Umbilical cord (tissue), 2 donors: ENCODE data around the gene ITPR2. TPM values are rescaled to one million over a fixed set of nuclear protein-coding genes. Genes with fewer than 3 reads are reported as not detected.
"Not testable (repeated sequence)": the region's sequence is repeated elsewhere in the genome, so short reads cannot be mapped to it uniquely, and the experiment has no call there.

Source experiments
- DNase-seq: peaks from one replicate; pipeline ENCODE4 v3.0.0-alpha.2; 2015; ENCODE audit warnings: low spot score
- total RNA-seq: library from RNA; depleted of rRNA; stranded (reverse); fragments of >200 nt; gene quantifications from one replicate; pipeline ENCODE4 v1.2.3, GENCODE V29; 2014; ENCODE audit warnings: low replicate concordance; ENCODE audit not compliant: insufficient read depth

The ITPR2 gene
- total RNA-seq, 1 donor from 2014 or later: 175 TPM

DNA sequence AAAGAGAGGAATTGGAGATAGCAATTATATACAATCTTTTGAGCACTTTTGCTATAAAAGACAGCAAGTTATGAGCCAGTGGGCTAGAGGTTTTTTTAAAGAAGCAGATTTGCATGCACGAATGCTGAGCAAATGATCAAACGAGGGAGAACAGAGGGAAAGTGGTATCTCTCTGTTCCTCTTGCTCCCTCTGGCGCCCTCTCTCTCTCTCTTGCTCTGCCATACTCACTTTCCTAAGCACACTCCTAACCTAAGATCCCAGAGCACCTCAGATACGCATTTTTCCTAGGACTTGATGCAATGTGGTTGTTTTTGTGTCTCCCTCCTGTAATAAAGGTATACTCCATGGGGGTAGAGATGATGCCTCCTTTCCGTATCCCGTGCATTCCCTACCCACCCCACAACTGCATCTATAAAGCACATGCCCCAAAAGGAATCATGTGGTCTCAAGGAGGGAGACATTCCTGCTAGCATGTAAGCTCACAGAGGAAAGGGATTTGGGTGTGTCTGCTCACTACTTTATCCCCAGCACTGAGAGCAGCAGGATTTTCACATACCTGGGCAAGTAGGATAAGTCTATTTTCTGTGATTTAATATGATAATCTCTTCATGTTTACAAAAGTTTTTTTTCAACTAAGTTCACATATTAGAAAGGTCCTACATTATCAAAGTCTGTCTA is 367.4 kb downstream of the ITPR2 start:
- DNase-seq: no peak

DNA sequence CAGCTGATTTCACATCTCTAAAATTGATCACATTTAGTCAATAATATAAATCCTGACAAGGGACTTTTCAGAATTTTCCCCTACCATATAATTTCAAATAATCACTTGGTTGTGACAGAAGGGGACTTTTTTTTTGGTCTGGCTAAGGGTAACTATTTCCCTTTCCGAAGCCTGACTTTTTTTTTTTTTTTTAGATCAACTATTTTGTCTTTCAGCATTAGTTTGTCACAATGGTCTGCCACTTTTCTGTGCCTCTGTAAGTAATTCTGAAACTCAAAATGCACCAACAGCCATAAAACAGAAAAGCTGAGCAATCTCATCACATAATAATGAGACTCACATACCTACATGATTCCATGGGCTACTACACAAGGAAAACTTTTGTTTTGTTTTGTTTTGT is 371.2 kb downstream of the ITPR2 start:
- DNase-seq: no peak

DNA sequence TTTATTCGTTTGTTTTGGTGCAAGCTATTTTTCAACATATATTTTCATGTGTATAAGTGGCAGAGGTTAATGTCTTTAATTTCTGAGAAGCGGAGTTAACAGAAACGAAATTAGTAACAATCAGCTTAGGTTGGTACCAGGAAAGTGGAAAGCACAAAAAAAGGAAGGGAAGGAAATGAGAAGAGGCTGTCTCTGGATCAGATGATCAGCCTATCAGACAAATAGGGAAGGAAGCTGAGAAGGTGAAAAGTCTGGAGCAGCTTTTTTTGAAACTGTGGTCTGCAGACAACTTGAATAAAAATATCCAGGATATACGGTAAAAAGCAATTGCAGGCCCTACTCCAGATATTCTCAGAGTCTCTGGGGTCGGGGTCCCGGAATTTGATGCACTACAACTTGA is 372.6 kb downstream of the ITPR2 start:
- DNase-seq: no peak

DNA sequence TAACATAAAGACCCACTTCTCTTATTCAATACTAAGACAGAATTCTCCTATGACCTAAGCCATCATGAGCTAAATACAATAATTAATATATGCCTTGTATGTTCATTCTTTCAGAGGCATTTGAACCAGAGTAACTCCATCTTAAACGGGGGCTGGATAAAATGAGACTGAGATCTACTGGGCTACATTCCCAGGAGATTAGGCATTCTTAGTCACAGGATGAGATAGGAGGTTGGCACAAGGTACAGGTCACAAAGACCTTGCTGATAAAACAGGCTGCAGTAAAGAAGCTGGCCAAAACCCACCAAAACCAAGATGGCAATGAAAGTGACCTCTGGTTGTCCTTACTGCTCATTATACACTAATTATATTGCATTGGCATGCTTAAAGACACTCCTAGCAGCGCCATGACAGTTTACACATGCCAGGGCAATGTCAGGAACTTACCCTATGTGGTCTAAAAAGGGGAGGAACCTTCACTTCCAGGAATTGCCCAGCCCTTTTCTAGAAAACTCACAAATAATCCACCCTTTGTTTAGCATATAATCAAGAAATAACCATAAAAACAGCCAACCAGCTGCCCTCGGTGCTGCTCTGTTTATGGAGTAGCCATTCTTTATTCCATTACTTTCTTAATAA is 376.9 kb downstream of the ITPR2 start:
- no peak for DNase-seq

DNA sequence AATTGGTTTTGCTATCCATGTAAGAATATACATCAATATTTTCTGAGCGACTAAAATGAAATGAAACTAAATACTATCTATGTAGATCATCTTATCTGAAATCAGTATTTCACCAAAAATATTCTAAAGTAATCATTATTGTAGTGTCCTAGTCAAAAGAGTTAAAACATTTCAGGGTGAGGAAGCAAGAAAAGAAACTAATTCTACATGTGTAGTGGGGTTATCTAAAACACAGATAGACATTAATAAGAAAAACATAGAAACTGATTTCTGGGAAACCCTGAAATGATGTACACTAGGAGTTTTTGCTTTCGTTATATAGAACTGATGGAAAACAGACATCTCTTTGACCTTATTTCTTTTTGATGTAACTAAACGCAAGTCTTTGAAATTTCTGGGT is 379.7 kb downstream of the ITPR2 start:
- DNase-seq: no peak

DNA sequence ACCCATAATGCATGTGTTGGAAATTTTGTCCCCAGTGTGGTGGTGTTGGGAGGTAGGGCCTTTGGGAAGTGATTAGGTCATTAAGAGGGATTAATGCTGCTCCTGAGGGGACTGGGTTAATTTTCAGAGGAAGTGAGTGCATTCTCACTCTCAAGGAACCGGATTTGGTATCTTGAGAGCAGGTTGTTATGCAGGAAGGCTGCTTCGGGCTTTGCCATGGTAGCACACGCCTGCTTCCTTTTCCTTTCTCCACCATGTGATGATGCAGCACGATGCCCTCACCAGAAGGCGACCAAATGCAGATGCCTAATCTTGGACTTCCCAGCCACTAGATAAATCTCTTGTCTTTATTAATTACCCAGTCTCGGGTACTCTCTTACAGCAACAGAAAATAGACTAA is 380.5 kb downstream of the ITPR2 start:
- no peak for DNase-seq

DNA sequence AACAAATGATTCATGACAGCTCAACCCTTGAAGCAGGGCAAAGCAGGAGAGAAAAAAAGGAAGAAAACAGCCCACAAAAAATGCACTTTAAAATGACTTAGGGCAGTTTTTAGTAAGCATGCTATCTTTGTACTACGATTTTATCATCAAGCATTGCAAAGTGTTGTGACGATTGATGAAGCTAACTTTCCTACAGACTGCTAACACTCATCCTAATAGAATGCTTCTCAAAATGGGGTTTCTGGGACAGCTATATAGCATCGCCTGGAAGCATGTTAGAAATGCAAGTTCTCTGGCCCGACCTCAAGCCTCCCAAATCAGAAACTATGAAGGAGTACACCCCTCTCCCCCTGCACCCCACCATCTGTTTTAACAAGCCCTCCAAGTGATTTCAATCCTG is 381.2 kb downstream of the ITPR2 start:
- no peak for DNase-seq

DNA sequence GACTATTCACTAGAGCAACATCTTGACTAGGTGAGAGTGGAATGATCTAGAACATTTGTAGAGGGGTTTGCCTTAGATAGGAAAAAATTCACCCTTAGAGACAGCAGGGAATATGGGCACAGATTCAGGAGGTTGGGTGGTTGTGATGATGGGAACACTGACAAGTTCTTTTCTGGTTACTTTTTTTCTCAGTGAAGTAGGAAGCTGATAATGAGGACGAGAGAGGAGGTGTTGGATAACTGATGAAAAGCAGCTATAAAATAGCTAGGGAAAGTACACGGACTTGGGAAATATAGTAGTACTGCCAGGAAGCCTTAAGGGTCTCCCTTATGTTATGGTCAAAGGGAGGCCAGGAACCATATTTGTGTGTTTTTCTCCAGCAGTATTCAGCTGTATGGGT is 387.1 kb downstream of the ITPR2 start:
- DNase-seq: no peak

DNA sequence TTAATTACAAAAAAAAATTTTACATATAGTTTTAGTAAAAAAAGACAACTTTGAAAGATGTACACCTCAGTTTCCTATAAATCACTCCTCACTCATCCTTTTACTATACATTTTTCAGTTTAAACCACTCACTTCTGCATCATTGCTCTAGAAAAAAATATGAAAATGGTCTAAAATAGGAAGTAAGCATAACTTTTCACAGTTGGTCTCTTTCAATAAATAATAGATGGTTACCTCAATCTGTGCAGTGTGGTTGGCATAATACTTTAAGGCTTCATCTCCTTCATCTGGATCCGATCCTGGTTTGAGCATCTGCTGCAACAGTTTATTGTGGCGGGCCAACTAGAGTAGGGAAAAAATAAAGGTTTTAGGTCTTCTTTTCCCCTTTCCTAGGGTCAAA is 389.7 kb downstream of the ITPR2 start:
- DNase-seq: no peak

DNA sequence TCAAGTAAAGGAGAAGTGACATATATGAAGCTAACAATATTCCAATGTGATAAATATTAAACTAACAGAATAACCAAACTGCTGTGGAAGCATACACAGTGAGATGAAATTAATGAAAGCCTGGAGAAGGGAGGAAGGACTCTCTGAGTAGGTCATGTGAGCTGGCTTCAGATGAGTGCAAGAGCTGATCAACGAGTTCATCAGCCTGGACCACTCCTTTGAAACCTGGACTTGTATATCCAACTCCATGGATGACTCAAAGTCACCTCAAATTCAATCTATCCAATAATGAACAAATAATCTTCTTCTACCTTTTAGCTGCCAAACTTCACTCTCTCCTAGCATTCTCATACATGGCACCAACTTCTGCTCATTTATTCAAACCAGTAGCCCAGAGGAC is 391.6 kb downstream of the ITPR2 start:
- no peak for DNase-seq

DNA sequence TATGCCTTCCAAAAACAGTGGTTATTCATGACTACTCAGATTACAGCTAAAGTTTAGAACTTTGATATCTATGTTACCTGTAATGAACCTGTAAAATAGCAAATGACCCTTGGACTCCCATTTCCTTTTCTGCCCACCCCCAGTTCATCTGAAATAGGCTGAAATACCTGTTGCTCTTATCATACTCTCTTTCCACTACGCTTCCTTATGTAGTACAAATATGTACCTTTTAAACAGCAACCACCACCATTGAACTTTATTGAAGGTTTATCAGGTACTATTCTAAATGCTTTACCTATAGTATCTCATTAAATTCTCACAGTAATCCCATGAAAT is 398.0 kb downstream of the ITPR2 start:
- no peak for DNase-seq

DNA sequence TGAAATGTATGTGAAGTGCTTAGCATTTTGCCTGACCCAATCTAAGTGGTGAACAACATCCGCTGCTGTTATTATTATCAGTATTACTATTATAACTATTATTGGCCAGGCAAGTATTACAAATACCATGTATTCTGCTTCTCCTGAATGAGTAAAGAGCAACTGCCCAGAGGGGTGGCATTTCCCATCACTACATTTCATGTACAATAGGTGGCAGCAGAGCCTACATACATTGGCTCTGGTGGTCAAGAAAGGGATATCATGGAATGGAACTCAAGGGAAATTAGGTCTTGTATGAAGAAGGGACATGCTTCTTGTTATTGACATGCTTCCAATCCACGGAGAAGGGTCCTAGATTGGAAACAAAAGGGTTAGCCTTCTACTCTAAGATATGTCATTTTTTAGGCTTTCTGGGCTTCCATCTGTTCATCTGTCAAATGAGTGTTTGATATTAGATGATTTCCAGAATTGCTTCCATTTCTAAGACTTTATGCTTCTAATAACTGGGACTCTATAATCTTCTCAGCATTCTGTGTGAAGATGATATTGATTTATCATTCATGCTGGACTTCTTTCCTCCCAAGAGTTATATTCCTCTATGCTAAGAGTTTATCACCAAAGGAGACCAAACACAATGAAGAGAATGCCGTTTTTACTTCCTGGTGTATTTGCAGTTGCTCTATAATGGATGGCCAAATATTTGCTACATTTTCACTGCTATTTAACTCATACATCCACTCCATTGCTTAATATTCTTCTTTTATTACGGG is 398.5 kb downstream of the ITPR2 start:
- DNase-seq: peak; percentile 9

DNA sequence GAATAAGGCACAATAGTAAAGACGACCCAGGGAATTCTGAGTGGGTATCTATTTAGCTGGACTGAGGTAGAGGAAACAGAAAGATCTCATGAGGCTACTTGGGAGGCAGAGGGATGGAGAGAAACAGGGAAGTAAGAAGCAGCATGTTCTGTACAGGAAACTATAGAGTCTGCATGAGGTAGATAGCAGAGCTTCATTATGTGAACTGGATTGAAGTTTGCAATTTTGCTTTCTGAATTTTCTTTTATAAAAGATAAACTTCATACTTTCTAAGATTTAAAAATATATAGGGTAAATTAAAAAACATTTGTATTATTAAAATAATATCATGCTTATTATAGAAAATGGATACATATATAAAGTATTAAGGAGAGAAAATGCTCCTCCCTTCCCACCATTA is 399.3 kb downstream of the ITPR2 start:
- not testable (repeated sequence) for DNase-seq

DNA sequence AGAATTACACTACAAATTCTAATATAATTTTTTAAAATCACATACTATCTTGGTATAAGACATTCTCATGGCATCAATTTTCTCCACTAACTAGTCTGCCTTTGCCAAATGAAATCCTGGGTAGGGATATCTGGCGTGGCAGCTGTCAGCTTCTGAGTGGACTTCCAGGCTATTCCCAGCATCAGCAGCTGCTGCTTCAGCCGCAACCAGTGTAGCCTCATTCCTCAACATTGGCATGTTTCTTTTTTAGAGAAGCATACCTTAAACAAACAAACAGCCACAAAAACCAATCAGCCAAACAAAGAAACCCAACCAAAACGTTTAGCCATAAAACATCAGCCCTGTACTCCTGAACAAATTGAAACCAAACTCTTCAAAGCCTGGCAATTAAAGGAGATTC is 401.8 kb downstream of the ITPR2 start:
- DNase-seq: no peak

DNA sequence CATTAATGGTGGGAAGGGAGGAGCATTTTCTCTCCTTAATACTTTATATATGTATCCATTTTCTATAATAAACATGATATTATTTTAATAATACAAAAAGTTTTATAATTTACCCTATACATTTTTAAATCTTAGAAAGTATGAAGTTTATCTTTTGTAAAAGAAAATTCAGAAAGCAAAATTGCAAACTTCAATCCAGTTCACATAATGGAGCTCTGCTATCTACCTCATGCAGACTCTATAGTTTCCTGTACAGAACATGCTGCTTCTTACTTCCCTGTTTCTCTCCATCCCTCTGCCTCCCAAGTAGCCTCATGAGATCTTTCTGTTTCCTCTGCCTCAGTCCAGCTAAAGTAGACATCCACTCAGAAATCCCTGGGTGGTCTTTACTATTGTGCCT is 402.4 kb downstream of the ITPR2 start:
- DNase-seq: not testable (repeated sequence)

DNA sequence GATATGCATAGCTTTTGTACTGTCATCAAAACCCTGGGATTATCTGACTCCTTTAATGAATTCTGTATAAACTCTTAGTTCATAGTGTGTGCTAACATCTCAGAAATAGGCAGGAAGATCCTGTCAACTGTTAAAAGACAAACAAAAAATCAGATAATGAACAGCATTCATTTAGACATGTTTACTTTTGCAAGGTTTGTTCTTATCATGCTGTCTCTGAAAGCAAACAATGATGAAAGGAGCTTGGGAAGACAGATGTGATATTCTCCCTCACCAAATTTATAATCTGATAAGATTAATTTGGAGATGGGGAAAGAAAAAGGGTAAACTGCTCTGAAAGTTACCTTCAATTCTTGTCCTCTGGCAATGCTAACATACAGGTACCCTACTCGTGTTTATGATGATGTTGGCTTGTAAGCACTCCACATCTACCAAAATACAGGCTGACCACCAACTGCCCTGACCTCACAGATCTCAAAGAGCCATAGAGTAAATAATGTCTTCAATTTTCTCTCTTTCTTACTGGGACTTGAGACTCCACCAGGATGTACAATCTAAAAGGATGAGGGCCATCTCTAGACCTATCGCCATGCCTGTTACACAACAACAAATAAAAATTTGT is 403.8 kb downstream of the ITPR2 start:
- no peak for DNase-seq

DNA sequence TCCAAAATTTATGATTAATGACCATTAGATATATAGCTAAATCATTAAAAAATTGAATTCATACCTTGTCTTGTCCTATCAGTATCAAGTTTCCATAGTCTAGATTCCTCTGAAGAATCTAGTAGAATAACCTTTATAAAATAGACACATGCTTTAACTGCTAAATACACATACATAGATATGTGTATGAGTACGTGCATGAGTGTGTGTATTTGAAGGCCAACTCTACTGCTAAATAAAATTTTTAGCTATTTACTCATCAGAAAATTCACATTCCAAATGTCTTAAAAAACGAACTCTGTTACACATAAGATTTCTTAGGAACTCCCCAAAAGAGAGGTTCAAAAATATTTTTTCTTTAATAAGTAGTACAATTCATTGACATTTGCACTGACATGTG is 404.6 kb downstream of the ITPR2 start:
- DNase-seq: no peak

DNA sequence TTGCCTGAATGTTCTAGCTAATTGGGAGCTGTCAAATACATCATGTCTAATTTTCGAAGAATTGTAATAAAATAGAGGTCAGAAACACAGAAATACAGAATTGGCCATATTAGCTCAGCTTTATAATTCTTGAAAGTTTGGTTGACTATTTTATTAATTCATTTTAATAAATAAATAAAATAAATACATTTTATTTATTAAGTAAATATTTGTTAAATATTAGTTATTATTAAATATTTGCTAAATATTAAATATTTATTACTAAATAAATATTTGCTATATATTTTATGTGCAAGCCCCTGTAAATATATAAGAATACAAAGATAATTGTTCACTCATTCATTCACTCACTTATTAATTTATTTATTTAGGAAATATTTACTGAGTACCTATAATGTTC is 406.3 kb downstream of the ITPR2 start:
- no peak for DNase-seq

DNA sequence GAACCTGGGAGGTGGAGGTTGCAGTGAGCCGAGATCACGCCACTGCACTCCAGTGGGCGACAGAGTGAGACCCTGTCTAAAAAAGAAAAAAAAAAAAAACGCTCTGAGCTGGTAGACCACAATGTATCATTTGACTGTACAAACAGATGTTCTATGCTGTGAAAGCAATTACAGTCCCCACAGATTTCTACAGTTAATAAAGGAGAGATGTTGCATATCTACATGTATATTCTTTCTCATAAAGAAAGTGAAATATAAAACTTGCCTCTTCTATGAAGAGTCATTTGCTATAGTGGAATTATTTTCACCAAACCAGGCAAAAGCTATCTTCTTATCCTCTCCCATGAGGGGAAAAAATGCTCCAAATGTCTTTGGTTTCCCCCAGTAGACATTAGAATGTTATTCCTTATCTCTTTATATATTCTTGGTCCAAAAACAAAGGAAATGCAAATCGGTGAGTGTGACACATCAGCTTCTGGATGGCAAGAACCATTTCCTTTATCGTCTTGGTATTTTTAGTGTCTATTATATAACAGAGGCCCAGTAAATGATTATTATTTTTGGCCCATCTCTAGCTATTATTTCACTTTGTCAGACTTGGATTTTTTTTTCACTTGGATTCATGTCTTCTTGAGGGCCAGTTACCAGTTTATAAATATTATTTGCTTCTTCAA is 407.3 kb downstream of the ITPR2 start:
- DNase-seq: no peak

DNA sequence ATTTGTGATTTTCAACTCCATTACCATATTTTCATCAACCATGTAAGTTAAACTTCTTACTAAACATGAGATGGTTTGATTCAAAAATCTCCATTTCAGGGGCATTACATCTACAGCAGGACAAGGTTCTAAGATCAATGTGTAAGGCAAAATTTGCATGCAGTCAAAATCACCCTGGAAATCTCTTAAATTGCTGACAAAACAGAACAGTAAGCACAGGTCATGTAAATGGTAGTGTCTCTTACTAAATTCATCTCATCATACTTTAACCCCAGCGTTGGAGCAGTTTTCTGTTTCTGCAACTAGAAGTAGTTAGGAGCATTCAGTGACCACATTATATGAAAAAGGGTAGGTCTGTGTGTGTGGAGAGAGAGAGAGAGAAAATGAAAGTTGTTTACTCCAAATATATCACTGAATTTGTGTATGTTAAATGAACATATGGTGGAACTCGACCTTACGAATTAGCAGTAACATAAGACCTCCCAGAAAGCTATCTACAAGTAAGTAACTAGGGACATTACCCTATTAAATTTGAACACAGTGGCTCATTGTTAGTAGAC is 410.1 kb downstream of the ITPR2 start:
- no peak for DNase-seq

DNA sequence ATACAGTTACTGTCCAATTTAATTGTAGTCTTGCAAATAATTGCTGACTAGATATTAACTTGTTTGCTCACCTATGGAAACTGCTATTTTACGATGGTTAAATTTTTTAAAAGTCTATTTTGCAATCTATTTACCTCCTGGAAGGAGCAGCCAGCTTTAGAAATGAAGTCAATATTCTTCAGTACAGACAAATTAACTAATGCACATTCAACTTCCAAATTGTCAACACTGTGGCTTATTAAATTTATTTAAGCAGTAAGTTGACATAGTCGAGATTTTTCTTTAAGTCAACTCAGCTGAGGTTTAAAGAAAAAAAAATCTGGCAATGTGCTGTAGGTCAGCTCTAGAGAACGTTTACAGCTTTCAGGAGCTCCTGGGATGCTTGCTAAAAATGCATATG is 416.4 kb downstream of the ITPR2 start:
- no peak for DNase-seq

DNA sequence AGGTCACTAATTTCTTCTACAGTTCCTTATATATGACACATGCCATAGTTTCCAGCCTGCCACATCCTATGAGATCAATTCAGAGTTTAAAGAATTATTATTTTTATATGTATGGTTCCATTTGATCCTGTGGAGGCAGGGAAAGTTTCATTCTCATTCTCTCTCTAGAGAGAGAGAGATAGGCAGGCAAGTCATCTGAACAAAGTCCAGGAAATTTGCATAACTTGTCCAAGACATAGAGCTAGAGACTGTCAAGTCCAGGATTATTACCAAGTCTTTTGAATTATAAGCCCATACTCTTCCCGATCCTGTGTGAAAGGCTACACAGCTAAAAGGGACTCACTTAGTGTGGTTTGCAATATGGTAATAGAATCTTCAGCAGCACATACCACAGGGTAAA is 422.3 kb downstream of the ITPR2 start:
- no peak for DNase-seq
